Left lung (tissue), 10 donors: ENCODE results near the gene FRMD4B. TPM values are rescaled to one million over a fixed set of nuclear protein-coding genes. Genes with fewer than 3 reads are reported as not detected.

Experiments used
- ATAC-seq: fragments of 200-7000 bp; cut with Tn5 transposase; one replicate; pipeline ENCODE4 v1.9.1; 2020; ENCODE audit warnings: moderate library complexity
- DNase-seq, 4 donors: peaks; one replicate each; pipeline ENCODE4 v3.0.0-alpha.2; 2013 to 2020
- H3K27ac ChIP-seq, 2 donors: fragments of 200-600 bp; sonication (generic) in 1 of 2; one replicate each; pipeline versions ENCODE4 v1.5.0 to v1.8.0; 2020 to 2021
- H3K27me3 ChIP-seq, 2 donors: fragments of 200-600 bp; sonication (generic) in 1 of 2; one replicate each; pipeline versions ENCODE4 v1.5.0 to v1.8.0; 2020 to 2021
- H3K36me3 ChIP-seq, 2 donors: fragments of 200-600 bp; sonication (generic) in 1 of 2; one replicate each; pipeline versions ENCODE4 v1.5.0 to v1.8.0; 2020 to 2021
- H3K4me1 ChIP-seq, 2 donors: fragments of 200-600 bp; one replicate each; pipeline ENCODE4 v1.8.0; 2021
- H3K4me3 ChIP-seq, 2 donors: fragments of 200-600 bp; sonication (generic) in 1 of 2; one replicate each; pipeline versions ENCODE4 v1.5.0 to v1.8.0; 2020 to 2021; ENCODE audit warnings: mild to moderate bottlenecking in 1 of 2
- H3K9me3 ChIP-seq, 2 donors: fragments of 200-600 bp; sonication (generic) in 1 of 2; one replicate each; pipeline versions ENCODE4 v1.5.0 to v1.8.0; 2020 to 2021
- CTCF ChIP-seq, 2 donors: fragments of 200-600 bp; sonication (generic) in 1 of 2; IDR thresholded peaks; one replicate each; pipeline versions ENCODE4 v1.5.0 to v1.8.0; 2021; ENCODE audit warnings: antibody characterized with exemption in 2 of 2
- intact Hi-C, 2 donors: fragments of 100-400 bp; cut with DNase I; formaldehyde crosslinking; loops; one replicate each; pipeline versions ENCODE4 v1.11.2 to v1.14.2; 2022
- polyA plus RNA-seq, 6 donors: library from polyadenylated mRNA; unstranded; fragments of 120-200 nt; gene quantifications; one replicate each; pipeline ENCODE4 v1.2.1, GENCODE V29; 2013; ENCODE audit not compliant: insufficient read length in 6 of 6
- total RNA-seq, 2 donors: library from RNA; stranded (reverse); fragmentation: NEBNext Ultra II Directional; extraction: Animal tissue kit (Norgen Biotek cat#: 25700); gene quantifications; one replicate each; pipeline ENCODE4 v1.2.1, GENCODE V29; 2021
- donor health status: DM: no; HTN: yes; CAD: no.
- donor health status: DM: no; HTN: no; CAD: no.

FRMD4B gene
- total and polyA plus RNA-seq, 8 donors = 49.0 to 78.7 (median 71.1) TPM

GRCh38 chr3:69149586-69149985 is 236.3 kb downstream of the FRMD4B start:
- H3K27me3 ChIP-seq = no peaks in the 10 kb centered on the region
- no peak for TF ChIP-seq CTCF (IDR thresholded peaks at IDR 0.05)
- no peak for ATAC-seq
- H3K9me3 ChIP-seq = no peaks in the 10 kb centered on the region
- H3K36me3 ChIP-seq = no peaks in the 10 kb centered on the region
- H3K4me1 ChIP-seq = no peaks in the 10 kb centered on the region
- H3K4me3 ChIP-seq = no peak overlapping the region
- DNase-seq = no peak
- H3K27ac ChIP-seq = no peak overlapping the region
- intact Hi-C loops = no loop called here

GRCh38 chr3:69145688-69146087 is 240.2 kb downstream of the FRMD4B start:
- no peaks in the 10 kb centered on the region for H3K9me3 ChIP-seq
- DNase-seq = no peak
- no peaks in the 10 kb centered on the region for H3K27me3 ChIP-seq
- intact Hi-C loops = no loop called here
- no peaks in the 10 kb centered on the region for H3K4me1 ChIP-seq
- no peaks in the 10 kb centered on the region for H3K36me3 ChIP-seq
- H3K27ac ChIP-seq = no peak overlapping the region
- no peak overlapping the region for H3K4me3 ChIP-seq
- TF ChIP-seq CTCF (IDR thresholded peaks at IDR 0.05) = no peak
- peak; percentile 25 for ATAC-seq

GRCh38 chr3:69144631-69145245 is 241.2 kb downstream of the FRMD4B start:
- Histone ChIP-seq H3K36me3 (no peaks in the 10 kb centered on the region), H3K9me3 (no peaks in the 10 kb centered on the region), H3K4me3 (no peak overlapping the region), H3K27ac (no peak overlapping the region), H3K27me3 (no peaks in the 10 kb centered on the region), H3K4me1 (no peaks in the 10 kb centered on the region)
- intact Hi-C loops = no loop called here
- TF ChIP-seq CTCF (IDR thresholded peaks at IDR 0.05) = no peak
- no peak for DNase-seq
- ATAC-seq = no peak

- no peaks in the 10 kb centered on the region for H3K4me1 ChIP-seq
- no peak for TF ChIP-seq CTCF (IDR thresholded peaks at IDR 0.05)
- H3K9me3 ChIP-seq = no peaks in the 10 kb centered on the region
- intact Hi-C loops = no loop called here
- no peak overlapping the region for H3K27ac ChIP-seq
- H3K36me3 ChIP-seq = no peaks in the 10 kb centered on the region
- DNase-seq (no peak), ATAC-seq (no peak)
- no peaks in the 10 kb centered on the region for H3K27me3 ChIP-seq
- H3K4me3 ChIP-seq = no peak overlapping the region
Observed at GRCh38 chr3:69143612-69144011, 242.3 kb downstream of the FRMD4B start.

GRCh38 chr3:69142797-69143454 is 243.0 kb downstream of the FRMD4B start:
- Histone ChIP-seq H3K27me3 (no peaks in the 10 kb centered on the region), H3K36me3 (no peaks in the 10 kb centered on the region), H3K9me3 (no peaks in the 10 kb centered on the region), H3K4me1 (no peaks in the 10 kb centered on the region), H3K4me3 (no peak overlapping the region), H3K27ac (no peak overlapping the region)
- ATAC-seq (no peak), DNase-seq (no peak)
- TF ChIP-seq CTCF (IDR thresholded peaks at IDR 0.05) = no peak
- intact Hi-C loops = no loop called here
